A673 (cell line): ENCODE data around the gene N4BP3.

Experiments
- CTCF ChIP-seq: fragments of 300-800, 200-600 bp; sonication (generic); conservative IDR thresholded peaks from 2 replicates; pipeline ENCODE4 v1.5.1; 2017; ENCODE audit warnings: low read depth, mild to moderate bottlenecking, antibody characterized with exemption, low read length, moderate library complexity, mixed read lengths
- EZH2 ChIP-seq: fragments of 200-600 bp; sonication (generic); IDR thresholded peaks from 2 replicates; pipeline ENCODE4 v1.6.1; 2017; ENCODE audit warnings: borderline replicate concordance, low read depth, mild to moderate bottlenecking, mixed read lengths, antibody characterized with exemption, low read length; ENCODE audit not compliant: poor library complexity, severe bottlenecking

GRCh38 chr5:178149199-178149932 is 36.0 kb downstream of the N4BP3 start:
- no peak for TF ChIP-seq CTCF
- no peak for TF ChIP-seq EZH2
